ENCODE data around the gene WSCD2. TPM values are rescaled to one million over a fixed set of nuclear protein-coding genes. Genes with fewer than 3 reads are reported as not detected.

Gene WSCD2
- polyA plus RNA-seq, 1 donor from 2014 or later = 5.8 TPM

- no peaks in the 10 kb centered on the region for H3K36me3 ChIP-seq (ENCODE audit: insufficient read depth, low read length)
- no peaks in the 10 kb centered on the region for H3K79me2 ChIP-seq (replicated peaks; ENCODE audit: insufficient read depth, low read length)
- H3K9me3 ChIP-seq (ENCODE audit: low read length) = no peaks in the 10 kb centered on the region
- TF ChIP-seq TAF1 (IDR thresholded peaks at IDR 0.05; ENCODE audit: low read depth) = no peak
- TF ChIP-seq CTCF (IDR thresholded peaks at IDR 0.05; ENCODE audit: poor library complexity, severe bottlenecking) = no peak
- TF ChIP-seq EP300 (conservative IDR thresholded peaks at IDR 0.05; ENCODE audit: poor library complexity, severe bottlenecking) = no peak
- no peak for TF ChIP-seq MXI1 (conservative IDR thresholded peaks at IDR 0.05; ENCODE audit: poor library complexity, severe bottlenecking)
- TF ChIP-seq RAD21 (conservative IDR thresholded peaks at IDR 0.05) = no peak
- TF ChIP-seq REST (IDR thresholded peaks at IDR 0.05; ENCODE audit: borderline replicate concordance) = no peak
- TF ChIP-seq EZH2 (IDR thresholded peaks at IDR 0.05; ENCODE audit: borderline replicate concordance, insufficient read depth, low read length, poor library complexity, severe bottlenecking) = no peak
- no peak for TF ChIP-seq SMC3 (conservative IDR thresholded peaks at IDR 0.05; ENCODE audit: poor library complexity)
- TF ChIP-seq POLR2AphosphoS5 (IDR thresholded peaks at IDR 0.05) = no peak
- no peaks in the 10 kb centered on the region for H4K20me1 ChIP-seq (ENCODE audit: insufficient read depth)
- no peak overlapping the region for H3K4me2 ChIP-seq (ENCODE audit: low read length)
- H3F3A ChIP-seq (ENCODE audit: insufficient read depth, low read length, poor library complexity, severe bottlenecking) = no peaks in the 10 kb centered on the region
- no peak overlapping the region for H3K9ac ChIP-seq (ENCODE audit: low read length)
- H3K27ac ChIP-seq (ENCODE audit: low read length) = no peak overlapping the region
- H3K4me3 ChIP-seq (ENCODE audit: low read length) = no peak overlapping the region
- H3K9me2 ChIP-seq (ENCODE audit: insufficient read depth, low read length) = no peaks in the 10 kb centered on the region
- H3K27me3 ChIP-seq (ENCODE audit: insufficient read depth, low read depth, low read length) = no peaks in the 10 kb centered on the region
- H2AFZ ChIP-seq (ENCODE audit: low read depth, low read length) = no peak overlapping the region
These were observed 27.4 kb upstream of the WSCD2 start for GRCh38 chr12:108101605-108102175.

GRCh38 chr12:108102363-108102762 is 26.7 kb upstream of the WSCD2 start:
- Histone ChIP-seq H3F3A (ENCODE audit: insufficient read depth, low read length, poor library complexity, severe bottlenecking) (no peaks in the 10 kb centered on the region), H4K20me1 (ENCODE audit: insufficient read depth) (no peaks in the 10 kb centered on the region), H3K9me3 (ENCODE audit: low read length) (no peaks in the 10 kb centered on the region), H3K9me2 (ENCODE audit: insufficient read depth, low read length) (no peaks in the 10 kb centered on the region), H3K9ac (ENCODE audit: low read length) (no peak overlapping the region), H3K79me2 (replicated peaks; ENCODE audit: insufficient read depth, low read length) (no peaks in the 10 kb centered on the region), H3K27ac (ENCODE audit: low read length) (no peak overlapping the region), H2AFZ (ENCODE audit: low read depth, low read length) (no peak overlapping the region), H3K4me2 (ENCODE audit: low read length) (no peak overlapping the region), H3K36me3 (ENCODE audit: insufficient read depth, low read length) (no peaks in the 10 kb centered on the region), H3K4me3 (ENCODE audit: low read length) (no peak overlapping the region), H3K27me3 (ENCODE audit: insufficient read depth, low read depth, low read length) (no peaks in the 10 kb centered on the region)
- TF ChIP-seq SMC3 (conservative IDR thresholded peaks at IDR 0.05; ENCODE audit: poor library complexity) (no peak), CTCF (IDR thresholded peaks at IDR 0.05; ENCODE audit: poor library complexity, severe bottlenecking) (no peak), EP300 (conservative IDR thresholded peaks at IDR 0.05; ENCODE audit: poor library complexity, severe bottlenecking) (no peak), TAF1 (IDR thresholded peaks at IDR 0.05; ENCODE audit: low read depth) (no peak), POLR2AphosphoS5 (IDR thresholded peaks at IDR 0.05) (no peak), EZH2 (IDR thresholded peaks at IDR 0.05; ENCODE audit: borderline replicate concordance, insufficient read depth, low read length, poor library complexity, severe bottlenecking) (no peak), REST (IDR thresholded peaks at IDR 0.05; ENCODE audit: borderline replicate concordance) (no peak)

Data from neural cell (in vitro differentiated cells).